Measurements from ENCODE around the gene DNAH14. TPM values are rescaled to one million over a fixed set of nuclear protein-coding genes. Genes with fewer than 3 reads are reported as not detected.
"Not testable (repeated sequence)": the region's sequence is repeated elsewhere in the genome, so short reads cannot be mapped to it uniquely, and the experiment has no call there.

Gene DNAH14
- total RNA-seq, 4 donors from 2014 or later = 3.5 to 7.0 (median 5.6) TPM

GRCh38 chr1:225332686-225333085 lies 403.2 kb downstream of the DNAH14 start:
- no peak for TF ChIP-seq CTCF (IDR thresholded peaks at IDR 0.05)
- ATAC-seq (ENCODE audit: low FRiP score) (no peak), DNase-seq (ENCODE audit: low spot score) (no peak)

- not testable (repeated sequence) for ATAC-seq (ENCODE audit: low FRiP score)
These were observed 405.8 kb downstream of the DNAH14 start for GRCh38 chr1:225335098-225335778.

GRCh38 chr1:225338545-225338944 lies 409.1 kb downstream of the DNAH14 start:
- ATAC-seq (ENCODE audit: low FRiP score) (no peak), DNase-seq (ENCODE audit: low spot score) (no peak)
- TF ChIP-seq CTCF (IDR thresholded peaks at IDR 0.05) = no peak

More at GRCh38 chr1:225335098-225335778, 405.8 kb downstream of the DNAH14 start:
- DNase-seq (ENCODE audit: low spot score) = not testable (repeated sequence)

GRCh38 chr1:225341642-225342041 lies 412.2 kb downstream of the DNAH14 start:
- no peak for TF ChIP-seq CTCF (IDR thresholded peaks at IDR 0.05)

GRCh38 chr1:225342695-225343094 lies 413.2 kb downstream of the DNAH14 start:
- no peak for ATAC-seq (ENCODE audit: low FRiP score)
- no peak for DNase-seq (ENCODE audit: low spot score)
- TF ChIP-seq CTCF (IDR thresholded peaks at IDR 0.05) = no peak

More at GRCh38 chr1:225341642-225342041, 412.2 kb downstream of the DNAH14 start:
- DNase-seq (ENCODE audit: low spot score) (no peak), ATAC-seq (ENCODE audit: low FRiP score) (no peak)

- ATAC-seq (ENCODE audit: low FRiP score) = no peak
- TF ChIP-seq CTCF (IDR thresholded peaks at IDR 0.05) = no peak
- no peak for DNase-seq (ENCODE audit: low spot score)
These were observed 414.1 kb downstream of the DNAH14 start for GRCh38 chr1:225343618-225344017.

- ATAC-seq (ENCODE audit: low FRiP score) = no peak
- TF ChIP-seq CTCF (IDR thresholded peaks at IDR 0.05) = no peak
- DNase-seq (ENCODE audit: low spot score) = no peak
These were observed 417.7 kb downstream of the DNAH14 start for GRCh38 chr1:225347123-225347683.
